GM12878 (cell line): ENCODE results near the gene IL20RB. TPM values are rescaled to one million over a fixed set of nuclear protein-coding genes. Genes with fewer than 3 reads are reported as not detected.

Source experiments
- BCL11A ChIP-seq: IDR thresholded peaks from 2 replicates; pipeline ENCODE4 v1.6.1; 2011; ENCODE audit warnings: low read depth, low read length
- CHD1 ChIP-seq: IDR thresholded peaks from 2 replicates; pipeline ENCODE4 v1.6.1; 2012; ENCODE audit warnings: low read depth, low read length, improper control_type of control experiment
- EP300 ChIP-seq, 2 experiments: fragments of 150-350 bp in 1 of 2; IDR thresholded peaks; 2 replicates each; pipeline ENCODE4 v1.6.1; 2011 to 2012; ENCODE audit warnings: low read depth in 2 of 2, low read length in 2 of 2, borderline replicate concordance in 1 of 2, improper control_type of control experiment in 1 of 2, inconsistent platforms in 1 of 2; ENCODE audit not compliant: control insufficient read depth in 1 of 2
- ETV6 ChIP-seq, 2 experiments: fragments of 450-650 bp in 1 of 2; IDR thresholded peaks in 1 of 2; conservative IDR thresholded peaks in 1 of 2; 2 replicates each; pipeline ENCODE4 v1.6.1; 2014; ENCODE audit warnings: antibody characterized with exemption in 1 of 2, borderline replicate concordance in 1 of 2, low read depth in 1 of 2, mild to moderate bottlenecking in 1 of 2, moderate library complexity in 1 of 2
- EZH2 ChIP-seq: IDR thresholded peaks from 2 replicates; pipeline ENCODE4 v1.6.1; 2012; ENCODE audit warnings: low read depth, mild to moderate bottlenecking, control low read depth, inconsistent platforms, low read length, borderline replicate concordance; ENCODE audit not compliant: control insufficient read depth
- MTA3 ChIP-seq: IDR thresholded peaks from 2 replicates; pipeline ENCODE4 v1.6.1; 2012; ENCODE audit warnings: low read length, inconsistent platforms, borderline replicate concordance
- NFYA ChIP-seq: IDR thresholded peaks from 2 replicates; pipeline ENCODE4 v1.6.1; 2011; ENCODE audit warnings: low read depth, mild to moderate bottlenecking, low read length, improper control_type of control experiment, borderline replicate concordance
- SMC3 ChIP-seq: IDR thresholded peaks from 2 replicates; pipeline ENCODE4 v1.6.1; 2011; ENCODE audit warnings: low read length, improper control_type of control experiment, borderline replicate concordance
- TARDBP ChIP-seq: IDR thresholded peaks from 2 replicates; pipeline ENCODE4 v1.6.1; 2016; ENCODE audit warnings: borderline replicate concordance
- ZNF384 ChIP-seq: IDR thresholded peaks from 2 replicates; pipeline ENCODE4 v1.6.1; 2012; ENCODE audit warnings: low read depth, mild to moderate bottlenecking, low read length, improper control_type of control experiment, borderline replicate concordance
- ZZZ3 ChIP-seq: IDR thresholded peaks from 2 replicates; pipeline ENCODE4 v1.6.1; 2011; ENCODE audit warnings: low read depth; ENCODE audit not compliant: control insufficient read depth, insufficient read length
- polyA plus RNA-seq, 11 experiments: library from polyadenylated mRNA; depleted of rRNA in 4 of 11; unstranded in 6 of 11; stranded (reverse) in 5 of 11; fragments of >200 nt; fragmentation: Nextera tagmentation in 4 of 11; fragmentation: Illumina TruSeq in 1 of 11; extraction: Ambion mirVana in 4 of 11; extraction: Trizol in 1 of 11; gene quantifications; 1 replicate in 1 of 11; 2 replicates in 10 of 11; pipeline versions ENCODE4 v1.2.1 to v1.2.3, GENCODE V29; 2011 to 2016; ENCODE audit warnings: inconsistent platforms in 2 of 11, missing spikeins in 2 of 11, low read depth in 1 of 11
- total RNA-seq, 4 experiments: library from RNA; depleted of rRNA in 3 of 4; stranded (reverse); fragments of >200 nt in 3 of 4; fragmentation: Illumina TruSeq in 1 of 4; extraction: Trizol in 1 of 4; gene quantifications; 2 replicates each; pipeline versions ENCODE4 v1.2.1 to v1.2.3, GENCODE V29; 2013 to 2021
- TF ChIP-seq, protein P1 (sequence below): fragments of 450-650 bp; formaldehyde crosslinking; IDR thresholded peaks from 2 replicates; pipeline ENCODE4 v1.4.0; 2022; ENCODE audit warnings: mild to moderate bottlenecking, moderate library complexity
- TF ChIP-seq, protein P2 (sequence below): IDR thresholded peaks from 2 replicates; pipeline ENCODE4 v1.6.1; 2012; ENCODE audit warnings: mild to moderate bottlenecking, low read depth, low read length
- TF ChIP-seq, protein P3 (sequence below): fragments of 150-350 bp; IDR thresholded peaks from 2 replicates; pipeline ENCODE4 v1.6.1; 2014; ENCODE audit warnings: mild to moderate bottlenecking, low read depth, low read length
- TF ChIP-seq, protein P4 (sequence below): fragments of 450-650 bp; IDR thresholded peaks from 2 replicates; pipeline ENCODE4 v1.6.1; 2017; ENCODE audit warnings: mild to moderate bottlenecking
- TF ChIP-seq, protein P5 (sequence below): IDR thresholded peaks from 2 replicates; pipeline ENCODE4 v1.6.1; 2012; ENCODE audit warnings: low read length, inconsistent platforms

The IL20RB gene
- total and polyA plus RNA-seq, 10 of the 15 experiments (the other 5 are each of a cell fraction or from before 2014, with no cell fraction given): 0.21 to 1.1 (median 0.54) TPM

DNA sequence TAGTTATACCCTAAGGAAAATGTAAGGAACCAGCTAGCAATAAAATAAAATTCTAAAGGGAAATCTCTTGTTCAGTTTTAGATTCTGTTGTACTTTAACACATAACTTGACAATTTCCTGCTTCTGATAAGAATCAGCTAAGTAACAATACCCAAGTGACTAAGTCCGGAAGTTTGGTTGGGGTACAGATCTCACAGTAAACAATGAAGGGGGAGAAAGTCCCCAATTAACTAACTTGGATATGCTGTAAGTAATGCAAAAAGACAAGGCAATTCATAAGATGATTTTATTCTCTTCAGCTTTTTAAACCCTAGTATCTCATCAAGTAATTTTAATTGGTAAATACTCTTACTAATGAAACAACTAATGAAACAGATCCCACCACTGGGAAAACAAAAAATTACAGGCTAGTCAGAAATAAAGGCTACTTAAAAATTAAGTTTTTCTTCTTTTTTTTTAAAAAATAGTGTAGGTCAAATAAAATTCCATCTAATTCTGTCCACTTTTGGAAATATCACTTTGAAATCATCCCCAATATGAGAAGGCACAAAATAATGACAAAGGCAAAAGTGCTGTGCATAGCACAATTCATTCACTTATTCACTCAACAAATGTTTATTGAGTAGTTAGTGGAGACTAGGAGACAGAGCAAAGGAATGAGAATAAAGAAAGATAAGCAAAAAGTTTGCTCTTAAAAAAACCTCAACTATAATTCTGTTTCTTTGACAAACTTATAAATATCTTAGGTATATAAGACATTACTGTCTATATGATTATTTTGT lies 37.8 kb upstream of the IL20RB start (continued):
- no peak for TF ChIP-seq ZNF384
- TF ChIP-seq, protein P1, sequence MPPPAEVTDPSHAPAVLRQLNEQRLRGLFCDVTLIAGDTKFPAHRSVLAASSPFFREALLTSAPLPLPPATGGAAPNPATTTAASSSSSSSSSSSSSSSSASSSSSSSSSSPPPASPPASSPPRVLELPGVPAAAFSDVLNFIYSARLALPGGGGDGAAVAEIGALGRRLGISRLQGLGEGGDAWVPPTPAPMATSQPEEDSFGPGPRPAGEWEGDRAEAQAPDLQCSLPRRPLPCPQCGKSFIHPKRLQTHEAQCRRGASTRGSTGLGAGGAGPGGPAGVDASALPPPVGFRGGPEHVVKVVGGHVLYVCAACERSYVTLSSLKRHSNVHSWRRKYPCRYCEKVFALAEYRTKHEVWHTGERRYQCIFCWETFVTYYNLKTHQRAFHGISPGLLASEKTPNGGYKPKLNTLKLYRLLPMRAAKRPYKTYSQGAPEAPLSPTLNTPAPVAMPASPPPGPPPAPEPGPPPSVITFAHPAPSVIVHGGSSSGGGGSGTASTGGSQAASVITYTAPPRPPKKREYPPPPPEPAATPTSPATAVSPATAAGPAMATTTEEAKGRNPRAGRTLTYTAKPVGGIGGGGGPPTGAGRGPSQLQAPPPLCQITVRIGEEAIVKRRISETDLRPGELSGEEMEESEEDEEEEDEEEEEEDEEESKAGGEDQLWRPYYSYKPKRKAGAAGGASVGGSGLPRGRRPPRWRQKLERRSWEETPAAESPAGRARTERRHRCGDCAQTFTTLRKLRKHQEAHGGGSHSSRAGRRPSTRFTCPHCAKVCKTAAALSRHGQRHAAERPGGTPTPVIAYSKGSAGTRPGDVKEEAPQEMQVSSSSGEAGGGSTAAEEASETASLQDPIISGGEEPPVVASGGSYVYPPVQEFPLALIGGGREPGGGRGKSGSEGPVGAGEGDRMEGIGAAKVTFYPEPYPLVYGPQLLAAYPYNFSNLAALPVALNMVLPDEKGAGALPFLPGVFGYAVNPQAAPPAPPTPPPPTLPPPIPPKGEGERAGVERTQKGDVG (CRISPR knock-in tag): no peak
- peak; percentile 28; the same call in 1 of the 2 replicates for TF ChIP-seq BCL11A
- TF ChIP-seq, protein P2, sequence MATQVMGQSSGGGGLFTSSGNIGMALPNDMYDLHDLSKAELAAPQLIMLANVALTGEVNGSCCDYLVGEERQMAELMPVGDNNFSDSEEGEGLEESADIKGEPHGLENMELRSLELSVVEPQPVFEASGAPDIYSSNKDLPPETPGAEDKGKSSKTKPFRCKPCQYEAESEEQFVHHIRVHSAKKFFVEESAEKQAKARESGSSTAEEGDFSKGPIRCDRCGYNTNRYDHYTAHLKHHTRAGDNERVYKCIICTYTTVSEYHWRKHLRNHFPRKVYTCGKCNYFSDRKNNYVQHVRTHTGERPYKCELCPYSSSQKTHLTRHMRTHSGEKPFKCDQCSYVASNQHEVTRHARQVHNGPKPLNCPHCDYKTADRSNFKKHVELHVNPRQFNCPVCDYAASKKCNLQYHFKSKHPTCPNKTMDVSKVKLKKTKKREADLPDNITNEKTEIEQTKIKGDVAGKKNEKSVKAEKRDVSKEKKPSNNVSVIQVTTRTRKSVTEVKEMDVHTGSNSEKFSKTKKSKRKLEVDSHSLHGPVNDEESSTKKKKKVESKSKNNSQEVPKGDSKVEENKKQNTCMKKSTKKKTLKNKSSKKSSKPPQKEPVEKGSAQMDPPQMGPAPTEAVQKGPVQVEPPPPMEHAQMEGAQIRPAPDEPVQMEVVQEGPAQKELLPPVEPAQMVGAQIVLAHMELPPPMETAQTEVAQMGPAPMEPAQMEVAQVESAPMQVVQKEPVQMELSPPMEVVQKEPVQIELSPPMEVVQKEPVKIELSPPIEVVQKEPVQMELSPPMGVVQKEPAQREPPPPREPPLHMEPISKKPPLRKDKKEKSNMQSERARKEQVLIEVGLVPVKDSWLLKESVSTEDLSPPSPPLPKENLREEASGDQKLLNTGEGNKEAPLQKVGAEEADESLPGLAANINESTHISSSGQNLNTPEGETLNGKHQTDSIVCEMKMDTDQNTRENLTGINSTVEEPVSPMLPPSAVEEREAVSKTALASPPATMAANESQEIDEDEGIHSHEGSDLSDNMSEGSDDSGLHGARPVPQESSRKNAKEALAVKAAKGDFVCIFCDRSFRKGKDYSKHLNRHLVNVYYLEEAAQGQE: no peak
- no peak for TF ChIP-seq ETV6 (conservative IDR thresholded peaks at IDR 0.05 in 1 of 2, IDR thresholded peaks at IDR 0.05 in 1 of 2; ENCODE audit: borderline replicate concordance in 1 of 2, low read depth in 1 of 2)
- TF ChIP-seq, protein P3, sequence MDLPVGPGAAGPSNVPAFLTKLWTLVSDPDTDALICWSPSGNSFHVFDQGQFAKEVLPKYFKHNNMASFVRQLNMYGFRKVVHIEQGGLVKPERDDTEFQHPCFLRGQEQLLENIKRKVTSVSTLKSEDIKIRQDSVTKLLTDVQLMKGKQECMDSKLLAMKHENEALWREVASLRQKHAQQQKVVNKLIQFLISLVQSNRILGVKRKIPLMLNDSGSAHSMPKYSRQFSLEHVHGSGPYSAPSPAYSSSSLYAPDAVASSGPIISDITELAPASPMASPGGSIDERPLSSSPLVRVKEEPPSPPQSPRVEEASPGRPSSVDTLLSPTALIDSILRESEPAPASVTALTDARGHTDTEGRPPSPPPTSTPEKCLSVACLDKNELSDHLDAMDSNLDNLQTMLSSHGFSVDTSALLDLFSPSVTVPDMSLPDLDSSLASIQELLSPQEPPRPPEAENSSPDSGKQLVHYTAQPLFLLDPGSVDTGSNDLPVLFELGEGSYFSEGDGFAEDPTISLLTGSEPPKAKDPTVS: no peak
- TF ChIP-seq MTA3: no peak
- TF ChIP-seq CHD1: no peak
- TF ChIP-seq EP300 (IDR thresholded peaks at IDR 0.05; ENCODE audit: borderline replicate concordance in 1 of 2, control insufficient read depth in 1 of 2, low read depth in 2 of 2, low read length in 2 of 2): peak in 1 of 2 experiments; percentile 42; a peak in 1 of 4 replicates
- TF ChIP-seq, protein P4, sequence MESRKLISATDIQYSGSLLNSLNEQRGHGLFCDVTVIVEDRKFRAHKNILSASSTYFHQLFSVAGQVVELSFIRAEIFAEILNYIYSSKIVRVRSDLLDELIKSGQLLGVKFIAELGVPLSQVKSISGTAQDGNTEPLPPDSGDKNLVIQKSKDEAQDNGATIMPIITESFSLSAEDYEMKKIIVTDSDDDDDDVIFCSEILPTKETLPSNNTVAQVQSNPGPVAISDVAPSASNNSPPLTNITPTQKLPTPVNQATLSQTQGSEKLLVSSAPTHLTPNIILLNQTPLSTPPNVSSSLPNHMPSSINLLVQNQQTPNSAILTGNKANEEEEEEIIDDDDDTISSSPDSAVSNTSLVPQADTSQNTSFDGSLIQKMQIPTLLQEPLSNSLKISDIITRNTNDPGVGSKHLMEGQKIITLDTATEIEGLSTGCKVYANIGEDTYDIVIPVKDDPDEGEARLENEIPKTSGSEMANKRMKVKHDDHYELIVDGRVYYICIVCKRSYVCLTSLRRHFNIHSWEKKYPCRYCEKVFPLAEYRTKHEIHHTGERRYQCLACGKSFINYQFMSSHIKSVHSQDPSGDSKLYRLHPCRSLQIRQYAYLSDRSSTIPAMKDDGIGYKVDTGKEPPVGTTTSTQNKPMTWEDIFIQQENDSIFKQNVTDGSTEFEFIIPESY: no peak
- TF ChIP-seq, protein P5, sequence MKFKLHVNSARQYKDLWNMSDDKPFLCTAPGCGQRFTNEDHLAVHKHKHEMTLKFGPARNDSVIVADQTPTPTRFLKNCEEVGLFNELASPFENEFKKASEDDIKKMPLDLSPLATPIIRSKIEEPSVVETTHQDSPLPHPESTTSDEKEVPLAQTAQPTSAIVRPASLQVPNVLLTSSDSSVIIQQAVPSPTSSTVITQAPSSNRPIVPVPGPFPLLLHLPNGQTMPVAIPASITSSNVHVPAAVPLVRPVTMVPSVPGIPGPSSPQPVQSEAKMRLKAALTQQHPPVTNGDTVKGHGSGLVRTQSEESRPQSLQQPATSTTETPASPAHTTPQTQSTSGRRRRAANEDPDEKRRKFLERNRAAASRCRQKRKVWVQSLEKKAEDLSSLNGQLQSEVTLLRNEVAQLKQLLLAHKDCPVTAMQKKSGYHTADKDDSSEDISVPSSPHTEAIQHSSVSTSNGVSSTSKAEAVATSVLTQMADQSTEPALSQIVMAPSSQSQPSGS: no peak
- no peak for TF ChIP-seq EZH2
- no peak for TF ChIP-seq NFYA
- TF ChIP-seq SMC3: no peak
- TF ChIP-seq TARDBP: no peak
- no peak for TF ChIP-seq ZZZ3
